ENCODE data around the gene RTKN. TPM values are rescaled to one million over a fixed set of nuclear protein-coding genes. Genes with fewer than 3 reads are reported as not detected.

RTKN gene
- 8.4 and 11.1 TPM in 2 replicates for total RNA-seq

GRCh38 chr2:74441690-74442482 lies at the start of gene RTKN:
RTKN (minus strand) TSS chr2:74441937; CDS start chr2:74441816, 121 bp downstream.

GRCh38 chr2:74482801-74483674 lies 41.3 kb upstream of the RTKN start, which contains the start of the genes CCDC142 and TTC31:
CCDC142 (minus strand) TSS chr2:74482998; CDS start chr2:74482837, 161 bp downstream.
TTC31 (plus strand) TSS chr2:74483081; CDS start chr2:74483096, 15 bp downstream.

GRCh38 chr2:74472086-74472944 lies 30.6 kb upstream of the RTKN start, which contains the start of gene MRPL53:
MRPL53 (minus strand) TSS chr2:74472680; CDS start chr2:74472660, 20 bp downstream.

GRCh38 chr2:74458132-74458937 lies 16.6 kb upstream of the RTKN start, which contains the start of gene WBP1:
WBP1 (plus strand) TSS chr2:74458438; CDS start chr2:74458603, 165 bp downstream.

GRCh38 chr2:74454654-74455511 lies 13.1 kb upstream of the RTKN start, which contains the start of gene INO80B:
INO80B (plus strand) TSS chr2:74455087; CDS start chr2:74455117, 30 bp downstream.

GRCh38 chr2:74421221-74421870 lies 20.4 kb downstream of the RTKN start, which contains the start of the genes C2orf81 and WDR54:
C2orf81 (minus strand) TSS chr2:74421619; CDS start chr2:74421560, 59 bp downstream.
WDR54 (plus strand) TSS chr2:74421730; CDS start chr2:74422154, 424 bp downstream.

GRCh38 chr2:74379851-74380789 lies 61.6 kb downstream of the RTKN start, which contains the start of gene DCTN1:
DCTN1 (minus strand) TSS chr2:74380311; CDS start chr2:74380037, 274 bp downstream.

Other genes with a start within 250 kb of the RTKN start
- gene MTHFD2, start 243.3 kb downstream of the RTKN start, total RNA-seq, result 146 and 283 TPM in 2 replicates
- under 0.01 and 0.14 TPM in 2 replicates for gene SLC4A5, start 98.5 kb downstream of the RTKN start, total RNA-seq
- 186 and 223 TPM in 2 replicates for gene DCTN1, start 61.6 kb downstream of the RTKN start, total RNA-seq
- gene C2orf81, start 20.3 kb downstream of the RTKN start, total RNA-seq, result 0.57 and 0.83 TPM in 2 replicates
- gene WDR54, start 20.2 kb downstream of the RTKN start, total RNA-seq, result 26.6 and 29.6 TPM in 2 replicates
- gene INO80B, start 13.2 kb upstream of the RTKN start, total RNA-seq, result 14.9 and 16.4 TPM in 2 replicates
- 57.7 and 70.0 TPM in 2 replicates for gene WBP1, start 16.5 kb upstream of the RTKN start, total RNA-seq
- gene MOGS, start 23.4 kb upstream of the RTKN start, total RNA-seq, result 56.0 and 63.0 TPM in 2 replicates
- gene MRPL53, start 30.7 kb upstream of the RTKN start, total RNA-seq, result 43.3 and 53.0 TPM in 2 replicates
- 14.4 and 20.0 TPM in 2 replicates for gene CCDC142, start 41.1 kb upstream of the RTKN start, total RNA-seq
- gene TTC31, start 41.1 kb upstream of the RTKN start, total RNA-seq, result 6.7 and 7.0 TPM in 2 replicates
- 1.3 and 2.9 TPM in 2 replicates for gene LBX2, start 57.7 kb upstream of the RTKN start, total RNA-seq
- gene PCGF1, start 65.8 kb upstream of the RTKN start, total RNA-seq, result 19.9 and 24.5 TPM in 2 replicates
- gene TLX2, start 72.5 kb upstream of the RTKN start, total RNA-seq, result not detected in 2 replicates
- under 0.01 TPM in 1 of 2 replicates, not detected in the other for gene DQX1, start 84.3 kb upstream of the RTKN start, total RNA-seq
- gene AUP1, start 87.8 kb upstream of the RTKN start, total RNA-seq, result 62.7 and 91.3 TPM in 2 replicates
- gene HTRA2, start 88.0 kb upstream of the RTKN start, total RNA-seq, result 33.4 and 44.8 TPM in 2 replicates
- 34.4 and 57.5 TPM in 2 replicates for gene LOXL3, start 112.0 kb upstream of the RTKN start, total RNA-seq
- 21.9 and 27.9 TPM in 2 replicates for gene DOK1, start 112.8 kb upstream of the RTKN start, total RNA-seq
- under 0.01 TPM in 1 of 2 replicates, not detected in the other for gene M1AP, start 206.4 kb upstream of the RTKN start, total RNA-seq
- gene SEMA4F, start 212.3 kb upstream of the RTKN start, total RNA-seq, result 4.1 and 4.4 TPM in 2 replicates

Data from smooth muscle cell of bladder (primary cell).